ENCODE results near the gene KDM5B.
"Not testable (repeated sequence)": the region's sequence is repeated elsewhere in the genome, so short reads cannot be mapped to it uniquely, and the experiment has no call there.

KDM5B gene

DNA sequence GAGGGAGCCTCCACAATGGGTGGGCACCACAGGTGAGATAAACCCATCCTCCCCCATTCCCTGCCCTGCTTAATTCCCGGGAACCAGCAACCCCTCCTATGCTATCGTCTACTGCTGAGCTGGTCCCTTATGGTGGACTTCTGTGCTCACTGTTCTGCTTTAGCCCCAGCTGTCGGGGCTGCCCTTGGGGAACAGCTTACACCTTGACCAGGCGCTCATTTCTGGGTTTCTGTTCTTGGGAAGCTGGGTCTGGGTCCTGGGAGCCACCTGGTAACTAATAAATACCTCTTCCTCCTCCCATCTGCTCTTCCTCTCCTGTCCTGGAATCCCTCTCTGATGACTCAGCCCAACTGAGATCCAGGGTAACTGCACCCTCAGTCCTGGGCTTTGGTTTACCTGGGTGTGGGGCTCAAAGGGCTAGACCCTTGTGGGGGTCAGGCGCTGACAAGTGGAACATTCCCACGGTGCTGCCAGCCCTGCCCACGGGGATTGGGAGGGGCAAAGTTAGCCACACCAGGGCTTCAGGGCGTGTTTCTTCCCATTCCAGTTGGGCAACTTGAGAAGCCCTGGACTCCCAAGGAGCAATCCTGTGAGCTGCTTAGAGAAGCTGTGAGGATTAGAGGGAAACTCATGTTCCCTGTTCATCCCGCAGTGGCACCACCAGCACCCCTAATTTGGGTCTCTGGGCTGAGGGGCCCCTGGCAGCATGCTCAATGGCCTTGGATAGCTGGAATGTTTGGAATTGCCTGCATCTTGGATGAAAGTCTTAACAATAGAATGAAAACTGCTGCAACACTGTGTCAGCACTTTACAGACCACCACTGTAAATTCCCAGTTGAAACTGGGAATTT is 4.2 kb upstream of the KDM5B start:
- no peak for DNase-seq

DNA sequence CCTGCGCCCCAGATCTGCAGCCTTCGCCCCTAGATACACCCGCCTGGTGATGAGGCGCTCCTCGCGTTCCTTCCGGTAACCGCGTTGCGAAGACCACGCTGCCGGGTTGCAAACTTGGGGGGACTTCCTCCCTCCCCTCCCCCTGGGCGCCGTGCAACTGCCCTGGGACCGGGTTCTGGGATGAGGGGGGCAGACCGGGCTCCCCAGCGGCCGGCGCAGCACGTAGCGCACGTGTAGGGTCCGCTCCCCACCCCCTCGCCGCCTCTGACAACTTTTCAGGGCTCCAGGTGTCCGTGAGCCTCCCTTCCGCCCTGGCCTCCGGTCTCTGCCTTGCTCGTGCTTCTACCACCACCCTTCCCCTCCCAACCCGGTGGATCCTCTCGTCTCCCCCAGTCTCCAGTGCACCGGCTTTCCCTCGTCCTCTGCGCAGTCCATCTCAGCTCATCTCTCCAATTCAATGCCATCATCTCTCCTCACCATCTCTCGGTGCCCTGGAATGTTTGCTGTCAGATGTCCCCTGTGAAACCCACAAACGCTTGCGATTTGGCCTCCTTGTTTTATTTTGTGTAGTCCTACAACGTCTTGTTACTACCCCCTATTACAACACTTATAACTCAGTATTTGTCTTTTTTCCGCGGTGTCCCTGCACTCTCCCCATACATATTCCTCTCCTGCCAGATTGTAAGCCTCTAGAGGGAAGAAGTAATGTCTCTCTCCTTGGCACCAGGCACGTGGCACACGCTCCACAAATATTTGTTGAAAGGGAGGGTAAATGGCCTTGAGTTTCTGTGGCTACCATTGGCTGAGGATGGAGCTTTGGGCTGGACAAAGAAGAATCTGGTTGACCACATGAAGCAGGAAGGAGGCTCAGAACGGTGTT is 3.3 kb upstream of the KDM5B start:
- peak in 1 of 4 experiments; percentile 19 for DNase-seq

DNA sequence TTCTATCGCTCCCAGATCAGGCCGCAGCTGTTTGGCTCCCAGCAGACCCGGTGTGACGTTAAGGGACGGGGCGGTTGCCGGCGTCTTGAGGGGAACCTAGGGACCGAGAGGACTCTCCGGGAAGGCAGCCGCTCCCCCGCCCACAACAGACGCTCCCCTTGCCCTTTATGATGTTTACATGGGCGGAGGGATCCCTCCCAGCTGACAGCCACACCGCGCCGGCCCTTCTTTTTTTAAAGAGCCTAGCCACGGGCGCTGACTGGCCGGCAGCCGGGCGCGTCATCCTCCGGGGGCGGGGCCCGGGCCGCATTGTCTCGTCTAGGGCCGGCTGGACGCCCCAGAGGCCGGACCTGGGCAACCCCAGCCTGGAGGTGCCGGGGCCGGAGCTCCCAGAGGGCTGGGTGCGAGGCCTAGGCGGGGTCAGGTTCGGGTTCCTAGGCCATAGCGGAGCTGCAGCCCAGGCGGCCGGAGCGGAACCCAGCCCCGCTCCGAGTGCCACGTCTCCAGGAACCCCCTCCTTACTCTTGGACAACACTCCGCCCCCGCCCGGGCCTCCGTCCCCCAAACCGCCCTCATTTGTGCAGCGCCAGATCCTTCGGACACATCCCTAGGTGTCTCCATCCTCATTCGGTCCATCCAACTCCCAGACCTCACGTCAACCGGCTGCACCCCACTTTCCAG is 2.5 kb upstream of the KDM5B start, which contains the start of gene PCAT6:
Gene PCAT6 (plus strand): TSS at position 340 of the 681 bp plus-strand sequence.
- peak; percentile 95 to 98 (median 97) for DNase-seq

DNA sequence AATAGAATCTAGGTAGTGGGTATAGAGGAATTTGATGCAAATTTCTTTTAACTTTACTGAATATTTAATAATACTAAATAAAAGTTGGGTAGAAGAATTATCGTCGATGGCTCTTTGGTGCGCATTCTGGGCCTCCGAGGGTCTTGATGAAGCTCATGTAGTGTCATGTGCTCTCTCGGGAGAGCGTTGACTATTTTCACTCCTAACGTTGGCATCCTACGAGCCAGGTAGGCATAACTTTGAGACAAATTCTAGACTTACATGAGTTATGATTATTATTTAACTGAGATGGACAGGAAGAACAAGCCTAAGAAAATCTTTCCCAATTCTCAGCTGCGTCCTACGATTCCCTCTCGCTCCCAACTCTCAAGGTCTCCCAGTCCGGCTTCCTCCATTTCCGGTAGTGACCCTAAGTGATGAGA is 2.0 kb upstream of the KDM5B start:
- no peak for DNase-seq

DNA sequence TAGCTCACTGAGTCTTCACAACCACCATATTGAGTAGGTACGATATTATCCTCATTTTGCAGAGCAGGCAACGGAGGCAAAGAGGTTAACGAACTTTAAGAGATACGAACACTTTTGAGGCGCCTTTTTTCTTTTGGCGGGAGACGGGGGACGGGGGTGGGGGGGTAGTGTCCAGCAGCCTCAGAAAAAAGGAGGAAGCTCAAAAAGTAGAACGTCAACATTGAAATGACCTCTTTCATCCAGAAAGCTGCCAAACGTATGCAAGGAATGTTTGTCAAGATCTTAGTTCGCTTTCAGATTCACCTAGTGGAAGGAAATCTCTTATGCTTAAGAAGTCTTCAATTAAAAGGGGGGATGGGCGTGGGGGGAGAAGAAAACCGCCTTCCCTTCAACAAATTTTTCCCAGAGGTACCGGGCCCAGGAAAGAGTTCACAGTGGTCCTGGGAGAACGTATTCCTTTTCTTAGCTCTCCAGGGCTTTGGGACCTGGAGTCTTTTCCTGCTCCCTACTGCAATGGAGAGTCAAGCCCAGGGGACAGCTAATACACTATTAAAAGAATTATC is 1.5 kb upstream of the KDM5B start:
- no peak for DNase-seq

DNA sequence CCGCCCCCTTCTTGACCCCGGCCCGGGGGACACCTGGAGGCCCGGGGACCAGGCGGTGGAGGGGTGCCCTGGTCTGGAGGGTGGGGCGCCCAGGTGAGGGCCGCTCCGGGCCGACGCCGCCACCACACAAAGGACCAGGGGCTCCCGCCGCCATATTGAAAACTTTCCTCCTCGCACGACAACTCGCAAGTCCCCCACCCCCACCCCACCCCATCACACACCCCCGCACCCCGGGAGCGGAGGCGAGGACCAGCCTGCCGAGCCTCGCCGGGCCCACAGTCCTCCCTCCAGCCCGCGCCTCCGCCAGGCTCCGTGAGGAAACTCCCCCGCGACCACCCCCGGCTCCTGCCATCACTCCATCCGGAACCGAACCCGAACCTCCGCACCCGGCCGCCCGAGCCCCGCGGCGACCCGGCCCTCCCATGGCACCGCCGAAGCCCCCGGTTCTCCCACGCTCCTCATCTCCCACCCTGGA is 733 bp downstream of the KDM5B start:
- DNase-seq, result peak in 2 of 4 experiments; percentile 36 to 48

- peak in 3 of 4 experiments; percentile 19 to 37 (median 23) for DNase-seq
These were observed 1.3 kb downstream of the KDM5B start for GRCh38 chr1:202806845-202807450.

GRCh38 chr1:202805886-202806844 is 2.1 kb downstream of the KDM5B start:
- peak in 3 of 4 experiments; percentile 31 to 46 (median 38) for DNase-seq

DNA sequence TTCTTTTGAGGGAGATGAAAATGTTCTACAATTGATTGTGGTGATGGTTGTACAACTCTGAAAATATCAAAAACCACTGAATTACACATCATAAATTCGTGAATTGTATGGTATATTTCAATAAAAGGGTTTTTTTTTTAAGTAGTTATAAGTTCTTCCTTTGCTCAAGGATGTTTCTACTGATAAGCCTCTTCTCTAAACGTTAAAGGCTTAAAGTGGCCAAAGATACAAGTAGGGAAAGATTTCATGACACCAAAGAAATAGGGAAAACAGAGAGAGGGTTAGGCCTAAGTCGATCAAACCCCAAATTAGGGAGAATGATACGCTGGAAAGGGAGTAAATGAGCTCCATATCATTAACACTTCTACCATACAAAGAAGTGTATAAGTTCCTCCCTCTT is 4.1 kb downstream of the KDM5B start:
- DNase-seq, result no peak

- DNase-seq, result peak; percentile 44 to 74 (median 72)
These were observed 5.0 kb downstream of the KDM5B start for GRCh38 chr1:202802998-202803932.

GRCh38 chr1:202802034-202802433 is 6.2 kb downstream of the KDM5B start:
- no peak for DNase-seq

GRCh38 chr1:202801175-202801574 is 7.0 kb downstream of the KDM5B start:
- no peak for DNase-seq

DNA sequence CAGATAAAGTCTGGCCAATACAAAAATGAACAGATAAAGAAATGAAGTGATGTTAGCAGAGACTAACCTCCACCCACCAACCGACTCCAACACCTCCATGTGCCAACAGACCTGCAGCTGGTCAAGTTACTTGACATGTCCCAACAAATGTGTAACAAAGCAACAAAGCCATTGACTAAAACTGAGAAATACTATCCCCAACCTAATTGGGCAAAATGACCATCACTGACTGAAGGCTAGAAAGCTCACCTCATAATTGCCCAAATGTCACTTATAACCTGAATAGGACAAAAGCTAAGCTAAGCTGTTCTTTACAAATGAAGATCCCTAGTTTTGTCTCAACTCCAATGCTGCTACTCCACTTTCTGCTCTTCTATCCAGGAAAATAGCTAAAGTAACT is 7.5 kb downstream of the KDM5B start:
- DNase-seq, result no peak

DNA sequence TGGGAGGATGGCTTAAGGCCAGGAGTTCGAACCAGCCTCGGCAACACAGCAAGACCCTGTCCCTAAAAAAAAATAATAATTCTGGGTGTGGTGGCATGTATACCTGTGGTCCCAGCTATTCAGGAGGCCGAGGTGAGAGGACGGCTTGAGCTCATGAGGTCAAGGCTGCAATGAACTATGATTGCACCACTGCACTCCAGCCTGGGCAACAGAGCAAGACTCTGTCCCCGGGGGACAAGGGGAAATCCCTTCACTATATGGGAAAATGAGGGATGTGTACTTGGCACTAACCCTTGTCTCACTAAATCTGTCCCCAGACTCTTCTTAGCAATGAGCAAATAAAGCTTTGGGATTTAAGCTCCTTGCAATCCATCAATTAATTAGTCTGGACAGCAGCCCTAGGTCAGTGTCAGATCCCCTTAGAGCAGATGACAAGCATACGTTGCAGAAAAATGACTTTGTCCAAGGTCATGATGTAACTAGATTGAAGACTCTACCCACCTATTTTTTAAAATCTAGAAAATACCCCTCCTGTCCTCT is 9.4 kb downstream of the KDM5B start:
- DNase-seq, result no peak

DNA sequence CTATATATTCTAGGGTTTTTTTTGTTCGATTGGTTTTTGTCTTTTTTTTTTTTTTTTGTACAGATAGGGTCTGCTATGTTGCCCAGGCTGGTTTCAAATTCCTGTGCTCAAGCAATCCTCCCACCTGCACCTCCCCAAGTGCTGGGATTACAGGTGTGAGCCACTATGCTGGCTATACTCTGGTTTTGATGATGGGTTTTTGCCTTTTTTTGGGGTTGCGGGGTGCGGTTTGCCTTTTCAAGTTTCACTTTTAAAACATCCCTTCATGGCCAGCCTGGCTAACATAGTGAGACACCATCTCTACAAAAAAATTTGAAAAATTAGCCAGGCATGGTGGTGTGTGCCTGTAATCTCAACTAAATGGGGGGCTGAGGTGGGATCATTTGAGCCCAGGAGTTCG is 10.0 kb downstream of the KDM5B start:
- no peak for DNase-seq

DNA sequence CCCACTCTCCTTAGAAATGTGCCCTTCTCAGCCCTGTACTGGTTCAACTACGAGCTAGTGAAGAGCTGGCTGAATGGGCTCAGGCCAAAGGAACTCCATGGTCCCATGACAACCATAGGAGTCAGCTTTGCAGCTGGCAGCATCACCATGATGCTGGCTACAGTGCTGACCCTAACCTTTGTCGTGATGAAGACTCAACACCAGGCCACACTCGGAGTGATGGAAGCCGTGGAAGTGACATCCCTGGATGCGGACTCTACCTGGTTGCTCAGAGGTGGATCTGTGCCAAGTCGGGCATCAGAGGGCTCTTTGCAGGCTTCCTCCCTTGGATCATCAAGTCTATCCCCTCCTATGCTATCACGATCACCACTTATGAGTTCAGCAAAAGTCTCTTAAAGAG is 11.6 kb downstream of the KDM5B start:
- no peak for DNase-seq

- not testable (repeated sequence) for DNase-seq
These were observed 13.3 kb downstream of the KDM5B start for GRCh38 chr1:202794931-202795330.

GRCh38 chr1:202794051-202794740 is 14.0 kb downstream of the KDM5B start:
- DNase-seq, result no peak

Data from suppressor macrophage (primary cell).